Measurements from ENCODE around the gene HTR5A.

- TF ChIP-seq MAX (IDR thresholded peaks at IDR 0.05) = no peak
- TF ChIP-seq EGR1 (IDR thresholded peaks at IDR 0.05) = no peak
- no peak for TF ChIP-seq REST (IDR thresholded peaks at IDR 0.05; ENCODE audit: low read depth)
- no peak for TF ChIP-seq EP300 (IDR thresholded peaks at IDR 0.05; ENCODE audit: borderline replicate concordance)
- TF ChIP-seq RAD21 (IDR thresholded peaks at IDR 0.05; ENCODE audit: low read depth) = no peak
- no peak for TF ChIP-seq TAF1 (IDR thresholded peaks at IDR 0.05; ENCODE audit: low read depth)
- TF ChIP-seq YY1 (IDR thresholded peaks at IDR 0.05; ENCODE audit: low read depth) = no peak
- no peak for TF ChIP-seq TEAD4 (IDR thresholded peaks at IDR 0.05)
These were observed 60.4 kb downstream of the HTR5A start for GRCh38 chr7:155130493-155130892.
